ENCODE measurements around the gene GPR183.

GPR183 gene

DNA sequence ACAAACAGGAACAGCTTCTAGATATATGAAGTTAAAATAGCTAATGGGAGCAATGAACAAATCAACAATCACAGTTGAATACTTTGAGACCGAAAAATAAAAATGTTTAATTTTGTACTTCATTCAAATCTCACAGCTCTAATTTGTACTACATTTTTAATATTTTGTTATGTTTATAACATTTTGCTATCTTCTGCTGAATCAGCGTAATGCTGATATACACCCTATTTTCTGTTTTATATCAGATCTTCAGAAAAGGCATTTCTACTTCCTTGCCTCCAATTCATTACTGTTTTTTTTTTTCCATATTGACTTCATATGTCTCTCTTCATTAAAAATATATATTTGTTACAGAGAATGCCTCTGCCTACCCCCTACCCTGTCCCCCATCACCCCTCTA is 27.9 kb upstream of the GPR183 start:
- H3K4me3 ChIP-seq (ENCODE audit: low read length, poor library complexity, severe bottlenecking), result no peak overlapping the region
- no peaks in the 10 kb centered on the region for H3K27me3 ChIP-seq (ENCODE audit: insufficient read depth, low read length, poor library complexity, severe bottlenecking)
- H3F3A ChIP-seq (ENCODE audit: low read depth), result no peaks in the 10 kb centered on the region
- no peaks in the 10 kb centered on the region for H4K20me1 ChIP-seq (ENCODE audit: insufficient read depth, low read length, poor library complexity, severe bottlenecking)
- H3K4me1 ChIP-seq (ENCODE audit: insufficient read depth, low read length, poor library complexity, severe bottlenecking), result peaks cover 35% of the 10 kb centered on the region
- H2AFZ ChIP-seq (ENCODE audit: low read length), result no peak overlapping the region
- H3K79me2 ChIP-seq (ENCODE audit: insufficient read depth, low read length), result no peaks in the 10 kb centered on the region
- peaks cover 5% of the 10 kb centered on the region; the same call in 1 of the 2 replicates for H3K36me3 ChIP-seq (ENCODE audit: insufficient read depth, low read length)
- no peak overlapping the region for H3K9ac ChIP-seq (ENCODE audit: low read depth, low read length, poor library complexity, severe bottlenecking)
- H3K9me2 ChIP-seq (replicated peaks; ENCODE audit: low read depth, low read length), result no peaks in the 10 kb centered on the region
- H3K9me3 ChIP-seq (ENCODE audit: insufficient read depth, low read depth, low read length), result no peaks in the 10 kb centered on the region
- H3K4me2 ChIP-seq (ENCODE audit: low read depth, low read length, poor library complexity, severe bottlenecking), result no peak overlapping the region
- no peak for TF ChIP-seq EZH2phosphoT487 (IDR thresholded peaks at IDR 0.05; ENCODE audit: borderline replicate concordance)
- TF ChIP-seq, protein P1, sequence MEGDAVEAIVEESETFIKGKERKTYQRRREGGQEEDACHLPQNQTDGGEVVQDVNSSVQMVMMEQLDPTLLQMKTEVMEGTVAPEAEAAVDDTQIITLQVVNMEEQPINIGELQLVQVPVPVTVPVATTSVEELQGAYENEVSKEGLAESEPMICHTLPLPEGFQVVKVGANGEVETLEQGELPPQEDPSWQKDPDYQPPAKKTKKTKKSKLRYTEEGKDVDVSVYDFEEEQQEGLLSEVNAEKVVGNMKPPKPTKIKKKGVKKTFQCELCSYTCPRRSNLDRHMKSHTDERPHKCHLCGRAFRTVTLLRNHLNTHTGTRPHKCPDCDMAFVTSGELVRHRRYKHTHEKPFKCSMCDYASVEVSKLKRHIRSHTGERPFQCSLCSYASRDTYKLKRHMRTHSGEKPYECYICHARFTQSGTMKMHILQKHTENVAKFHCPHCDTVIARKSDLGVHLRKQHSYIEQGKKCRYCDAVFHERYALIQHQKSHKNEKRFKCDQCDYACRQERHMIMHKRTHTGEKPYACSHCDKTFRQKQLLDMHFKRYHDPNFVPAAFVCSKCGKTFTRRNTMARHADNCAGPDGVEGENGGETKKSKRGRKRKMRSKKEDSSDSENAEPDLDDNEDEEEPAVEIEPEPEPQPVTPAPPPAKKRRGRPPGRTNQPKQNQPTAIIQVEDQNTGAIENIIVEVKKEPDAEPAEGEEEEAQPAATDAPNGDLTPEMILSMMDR (conservative IDR thresholded peaks at IDR 0.05; ENCODE audit: low read length), result no peak

DNA sequence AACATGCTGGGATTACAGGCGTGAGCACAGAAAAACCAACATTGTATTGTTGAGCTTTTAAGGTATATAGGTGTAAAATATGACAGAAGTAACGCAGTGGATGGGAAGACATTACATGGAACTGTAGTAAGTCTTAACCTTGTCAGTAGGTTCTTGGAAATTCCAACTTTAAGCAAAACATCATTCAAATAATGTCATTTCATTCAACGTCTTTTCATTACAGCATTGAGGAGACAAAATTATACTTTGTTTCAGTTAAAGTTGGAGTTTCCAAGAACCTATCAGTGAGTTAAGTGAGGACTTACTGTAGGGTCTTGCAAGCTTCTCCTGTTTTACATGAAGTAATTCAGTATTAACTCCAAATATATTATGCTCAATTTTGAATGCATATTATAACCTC is 27.0 kb upstream of the GPR183 start:
- H3K79me2 ChIP-seq (ENCODE audit: insufficient read depth, low read length), result no peaks in the 10 kb centered on the region
- no peaks in the 10 kb centered on the region for H3K9me3 ChIP-seq (ENCODE audit: insufficient read depth, low read depth, low read length)
- H3K4me1 ChIP-seq (ENCODE audit: insufficient read depth, low read length, poor library complexity, severe bottlenecking), result peaks cover 30% of the 10 kb centered on the region
- H3F3A ChIP-seq (ENCODE audit: low read depth), result no peaks in the 10 kb centered on the region
- H2AFZ ChIP-seq (ENCODE audit: low read length), result no peak overlapping the region
- H3K36me3 ChIP-seq (ENCODE audit: insufficient read depth, low read length), result peaks cover 14% of the 10 kb centered on the region; the same call in 1 of the 2 replicates
- no peak overlapping the region for H3K9ac ChIP-seq (ENCODE audit: low read depth, low read length, poor library complexity, severe bottlenecking)
- H3K4me3 ChIP-seq (ENCODE audit: low read length, poor library complexity, severe bottlenecking), result no peak overlapping the region
- TF ChIP-seq, protein P1 (conservative IDR thresholded peaks at IDR 0.05; ENCODE audit: low read length), result no peak
- no peaks in the 10 kb centered on the region for H3K9me2 ChIP-seq (replicated peaks; ENCODE audit: low read depth, low read length)
- H4K20me1 ChIP-seq (ENCODE audit: insufficient read depth, low read length, poor library complexity, severe bottlenecking), result no peaks in the 10 kb centered on the region
- no peak overlapping the region for H3K4me2 ChIP-seq (ENCODE audit: low read depth, low read length, poor library complexity, severe bottlenecking)
- no peaks in the 10 kb centered on the region for H3K27me3 ChIP-seq (ENCODE audit: insufficient read depth, low read length, poor library complexity, severe bottlenecking)

DNA sequence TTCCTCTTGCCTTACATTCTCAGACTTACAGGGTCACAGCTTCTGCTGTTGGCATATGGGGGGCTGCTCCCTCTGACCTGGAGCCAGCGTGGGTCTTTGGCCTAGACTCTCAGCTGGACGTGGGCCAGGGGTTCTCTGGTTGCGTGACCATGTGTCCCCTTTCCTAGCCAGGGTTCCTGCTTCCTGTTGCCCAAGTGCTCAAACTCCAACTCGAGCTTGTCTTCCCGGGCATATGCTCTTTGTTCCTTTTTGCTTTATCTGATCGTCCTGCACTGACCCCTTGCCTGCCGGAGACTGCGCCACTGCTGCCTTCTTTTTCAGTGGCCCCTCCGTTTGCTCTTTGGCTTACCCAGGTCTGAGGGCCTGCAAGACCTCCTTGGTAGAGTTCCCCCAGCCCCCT is 25.3 kb upstream of the GPR183 start:
- Histone ChIP-seq H3K9ac (ENCODE audit: low read depth, low read length, poor library complexity, severe bottlenecking) (no peak overlapping the region), H3F3A (ENCODE audit: low read depth) (no peaks in the 10 kb centered on the region), H3K4me1 (ENCODE audit: insufficient read depth, low read length, poor library complexity, severe bottlenecking) (peaks cover 27% of the 10 kb centered on the region), H3K9me2 (replicated peaks; ENCODE audit: low read depth, low read length) (no peaks in the 10 kb centered on the region), H3K4me2 (ENCODE audit: low read depth, low read length, poor library complexity, severe bottlenecking) (peak overlapping the region; percentile 14), H3K27me3 (ENCODE audit: insufficient read depth, low read length, poor library complexity, severe bottlenecking) (no peaks in the 10 kb centered on the region), H3K9me3 (ENCODE audit: insufficient read depth, low read depth, low read length) (no peaks in the 10 kb centered on the region), H3K4me3 (ENCODE audit: low read length, poor library complexity, severe bottlenecking) (no peak overlapping the region), H3K36me3 (ENCODE audit: insufficient read depth, low read length) (peaks cover 23% of the 10 kb centered on the region; the same call in 1 of the 2 replicates), H4K20me1 (ENCODE audit: insufficient read depth, low read length, poor library complexity, severe bottlenecking) (no peaks in the 10 kb centered on the region), H2AFZ (ENCODE audit: low read length) (no peak overlapping the region), H3K79me2 (ENCODE audit: insufficient read depth, low read length) (no peaks in the 10 kb centered on the region)
- TF ChIP-seq, protein P1 (conservative IDR thresholded peaks at IDR 0.05; ENCODE audit: low read length), result no peak

Data from Loucy (cell line).